GM18909 (cell line): Measurements from ENCODE around the gene MGAT4A.
"Not testable (repeated sequence)": the region's sequence is repeated elsewhere in the genome, so short reads cannot be mapped to it uniquely, and the experiment has no call there.

Source experiments
- ATAC-seq: cut with Tn5 transposase; IDR thresholded peaks from one replicate; pipeline ENCODE4 v1.9.1; 2021; ENCODE audit warnings: mild to moderate bottlenecking; ENCODE audit not compliant: unreplicated experiment, poor library complexity

The MGAT4A gene

DNA sequence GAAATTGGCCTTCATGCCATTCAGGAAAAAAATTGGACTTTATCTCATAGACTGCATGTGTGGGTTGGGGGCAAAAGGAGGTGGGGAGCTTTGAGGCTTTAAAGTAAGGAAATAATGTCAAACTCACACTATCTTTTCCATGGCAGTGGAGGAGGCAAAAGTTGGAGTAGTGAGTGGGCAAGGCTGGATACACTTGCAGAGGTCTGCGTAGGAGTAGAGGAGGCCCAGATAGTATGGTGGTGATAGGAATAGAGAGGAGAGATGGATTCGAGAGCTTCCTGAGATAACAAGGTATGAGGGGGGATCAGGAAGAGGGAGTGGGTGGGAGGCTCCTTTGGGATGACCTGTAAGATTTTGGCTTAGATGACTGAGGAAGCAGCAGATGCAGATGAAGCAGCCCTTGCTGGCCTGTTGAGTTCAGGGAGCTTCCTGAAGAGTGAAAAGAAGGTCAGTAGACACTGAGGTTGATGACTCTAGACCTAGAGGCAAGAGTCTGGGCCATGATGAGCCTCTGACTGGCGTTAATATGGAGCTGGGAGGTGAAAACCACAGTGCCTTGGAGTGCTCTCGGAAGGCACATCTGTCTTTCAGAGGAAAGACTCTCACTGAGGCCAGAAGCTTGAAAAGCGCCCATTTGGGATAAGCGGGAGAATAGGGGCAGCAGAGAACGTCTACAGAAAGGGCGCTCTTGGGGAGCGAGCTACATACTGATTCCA lies 116.8 kb downstream of the MGAT4A start:
- no peak for ATAC-seq

DNA sequence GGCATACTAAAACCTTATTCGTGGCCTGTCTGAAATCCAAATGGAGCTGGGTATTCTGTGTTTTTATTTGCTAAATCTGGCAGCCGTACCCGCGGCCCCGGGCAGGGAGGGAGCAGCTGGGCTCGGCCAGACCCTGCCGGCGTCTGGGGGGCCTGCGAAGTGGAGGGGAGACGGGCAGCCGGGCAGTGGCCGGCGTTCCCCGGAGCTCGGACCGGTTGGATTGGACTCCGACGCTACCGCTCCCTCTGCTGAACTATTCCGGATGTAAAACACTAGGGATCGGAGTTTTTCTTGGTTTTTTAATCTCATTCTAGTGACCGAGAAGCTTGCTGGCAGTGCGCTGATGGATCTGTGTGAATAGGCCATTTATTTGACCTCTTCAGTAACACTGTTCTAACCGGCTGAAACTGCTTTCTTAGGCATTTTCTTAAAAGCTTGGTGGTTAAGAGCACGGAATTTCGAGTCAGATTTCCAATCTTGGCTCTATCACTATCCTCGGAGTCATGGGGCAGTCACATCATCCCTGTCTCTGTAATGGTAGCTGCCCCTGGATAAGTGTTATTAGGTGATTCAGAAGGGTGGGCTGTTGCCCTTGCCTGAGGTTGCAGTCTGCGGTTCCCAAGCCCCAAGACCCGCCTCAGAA lies 121.8 kb downstream of the MGAT4A start:
- ATAC-seq, result peak; percentile 20

DNA sequence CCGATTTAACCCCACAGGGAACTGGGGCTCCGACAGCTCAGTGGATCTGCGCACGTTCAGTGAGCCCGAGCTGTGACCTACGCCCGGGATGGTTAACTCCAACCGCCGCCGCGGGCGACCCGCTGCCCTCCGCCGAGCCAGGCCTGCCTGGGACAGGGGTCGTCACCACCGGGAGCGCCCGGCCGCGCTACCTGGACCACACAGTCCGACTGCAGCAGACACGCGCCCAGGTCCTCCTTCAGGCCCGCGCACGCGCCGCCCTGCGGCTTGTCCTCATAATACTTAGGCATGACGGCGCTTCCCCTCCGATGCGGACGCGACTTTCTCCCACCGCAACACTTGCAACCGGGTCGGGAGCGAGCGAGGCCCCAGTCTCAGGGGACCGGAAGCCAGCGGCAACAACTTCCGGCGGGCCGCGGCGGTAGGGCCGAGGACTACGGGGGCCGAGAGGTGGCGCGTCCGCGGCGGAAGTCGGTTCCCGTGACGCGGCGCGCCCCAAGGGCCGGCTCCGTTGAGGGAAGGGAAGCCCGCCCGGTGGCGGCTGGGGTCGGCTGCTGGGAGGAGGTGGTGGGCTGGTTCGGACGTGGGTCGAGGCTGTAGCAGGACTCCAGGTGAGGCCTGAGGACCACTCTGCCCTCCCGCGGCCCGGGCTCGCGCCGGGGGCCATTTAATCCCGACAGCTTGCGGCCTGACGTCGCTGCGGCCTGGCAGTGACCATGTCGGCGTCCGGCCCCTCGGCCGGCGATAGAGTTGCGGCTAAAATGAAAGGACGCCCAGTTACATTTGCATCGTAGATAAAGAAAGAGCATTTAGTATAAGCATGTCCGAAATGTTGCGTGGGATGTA lies 122.6 kb downstream of the MGAT4A start, which contains the start of the genes COA5 and UNC50:
COA5 (minus strand) TSS at position 397 of the 846 bp plus-strand sequence; CDS start at position 290, 107 bp downstream.
UNC50 (plus strand) TSS at position 474 of the 846 bp plus-strand sequence. CDS start 1,171 bp downstream, outside the sequence.
- peak; percentile 86 for ATAC-seq

DNA sequence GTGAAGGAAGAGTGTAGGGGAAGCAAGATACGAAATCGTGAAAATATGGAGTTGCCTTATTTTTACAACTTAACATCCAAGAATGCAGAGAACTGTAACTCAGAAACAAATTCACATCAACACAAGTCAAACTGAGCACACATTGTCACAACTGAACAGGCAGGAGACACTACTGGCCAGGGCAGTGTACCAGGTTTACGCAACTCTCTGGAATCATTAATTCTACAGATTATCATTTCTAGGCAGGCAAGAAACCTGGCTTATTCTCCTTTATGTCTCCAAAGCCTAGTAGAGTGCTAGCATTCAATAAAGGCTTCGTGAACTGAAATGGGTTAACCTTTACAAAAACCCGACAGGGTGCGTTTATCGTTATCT lies 123.2 kb downstream of the MGAT4A start:
- peak; percentile 4 for ATAC-seq

DNA sequence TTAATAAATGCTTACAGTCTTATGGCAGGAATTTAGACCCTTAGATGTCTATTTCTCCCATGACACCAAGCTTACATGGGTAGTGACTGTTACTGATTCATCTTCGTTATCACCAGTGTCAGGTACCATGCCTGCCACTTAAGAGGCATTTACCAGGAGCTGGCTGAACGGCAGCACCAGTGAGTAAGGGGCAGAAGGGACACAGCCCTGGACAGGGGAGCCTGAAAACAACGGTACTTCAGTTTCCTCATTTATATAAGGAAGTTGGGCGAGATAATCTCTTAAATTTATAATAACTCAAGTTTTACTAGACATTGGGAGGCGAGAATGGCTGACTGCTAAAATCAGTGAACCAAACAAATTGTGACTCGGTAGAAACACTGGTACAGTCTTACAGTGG lies 123.8 kb downstream of the MGAT4A start:
- ATAC-seq, result no peak

DNA sequence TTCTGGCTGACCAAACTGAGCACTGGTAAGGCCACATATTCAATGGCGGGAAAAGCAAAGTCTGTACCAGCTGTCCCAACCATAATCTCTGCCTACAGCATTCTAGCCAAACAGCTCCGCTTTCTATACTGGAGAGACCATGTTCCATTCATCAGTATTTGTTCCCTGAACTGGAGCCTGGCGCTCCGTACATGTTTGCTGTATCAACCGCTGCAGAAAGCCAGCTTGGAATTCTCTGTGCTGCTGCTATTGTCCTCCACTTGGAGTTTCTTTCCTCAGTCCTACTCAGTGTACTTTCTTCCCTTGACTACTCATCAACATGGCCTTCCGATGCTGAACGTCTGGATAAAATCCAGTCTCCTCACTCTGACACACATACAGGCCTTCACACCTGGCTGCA lies 124.5 kb downstream of the MGAT4A start:
- no peak for ATAC-seq

DNA sequence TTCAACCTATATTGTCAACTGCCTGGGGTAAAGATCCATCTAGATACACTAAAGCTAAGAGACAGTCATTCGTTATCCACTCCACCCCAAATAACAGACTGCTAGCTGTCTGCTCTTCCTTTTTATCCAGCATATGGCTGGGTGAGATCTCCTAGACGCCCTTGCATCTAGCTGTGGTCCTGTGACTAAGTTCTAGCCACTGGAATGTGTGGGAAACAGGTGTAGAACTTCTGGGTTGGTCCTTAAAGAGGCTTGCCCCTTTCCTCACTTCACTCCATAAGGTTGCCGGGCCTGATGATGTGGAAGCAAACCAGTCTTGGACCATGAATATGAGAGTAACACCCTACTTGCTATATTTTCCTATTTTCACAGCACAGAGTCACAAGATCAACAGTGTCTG lies 125.9 kb downstream of the MGAT4A start:
- ATAC-seq, result no peak

DNA sequence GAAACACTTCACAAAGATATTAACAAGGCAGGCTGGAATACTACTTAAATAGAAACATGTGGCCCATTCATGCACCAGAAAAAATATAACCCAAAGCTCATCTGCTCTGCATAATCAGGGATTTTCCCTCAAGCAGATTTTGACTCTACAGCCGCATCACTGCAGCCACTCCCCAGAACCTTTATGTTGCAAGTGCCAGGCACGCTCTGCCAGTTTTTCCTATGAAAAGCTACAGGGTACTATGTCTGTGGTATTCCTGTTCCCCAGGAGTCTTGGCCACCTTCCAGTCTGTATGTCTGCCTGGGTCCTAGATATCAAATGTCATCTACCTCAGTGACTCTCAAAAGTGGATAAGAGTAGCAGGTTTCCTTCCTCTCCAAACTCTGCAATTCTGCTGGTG lies 126.4 kb downstream of the MGAT4A start:
- ATAC-seq, result no peak

DNA sequence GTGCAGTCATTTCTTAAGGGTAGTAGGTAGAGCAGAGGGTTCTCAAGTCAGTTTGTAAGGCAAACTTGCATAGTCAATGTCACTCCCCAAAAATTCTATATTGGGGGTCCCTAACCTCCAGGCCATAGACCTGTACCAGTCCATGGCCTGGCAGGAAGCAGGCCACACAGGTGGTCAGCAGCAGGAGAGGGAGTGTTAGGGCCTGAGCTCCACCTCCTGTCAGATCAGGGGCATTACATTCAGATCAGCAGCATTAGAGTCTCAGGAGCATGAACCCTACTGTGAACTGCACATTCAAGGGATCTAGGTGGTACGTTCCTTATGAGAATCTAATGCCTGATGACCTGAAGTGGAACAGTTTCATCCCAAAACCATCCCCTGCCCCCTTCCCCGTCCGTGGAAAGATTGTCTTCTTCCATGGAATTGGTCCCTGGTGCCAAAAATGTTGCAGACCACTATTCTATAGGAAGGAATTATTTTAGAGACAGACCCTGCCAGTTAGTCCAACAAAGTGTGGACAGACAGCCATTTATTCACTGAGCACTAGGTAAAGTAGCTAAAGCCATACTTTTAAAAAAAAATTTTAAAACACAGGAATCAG lies 129.3 kb downstream of the MGAT4A start:
- peak; percentile 77 for ATAC-seq

DNA sequence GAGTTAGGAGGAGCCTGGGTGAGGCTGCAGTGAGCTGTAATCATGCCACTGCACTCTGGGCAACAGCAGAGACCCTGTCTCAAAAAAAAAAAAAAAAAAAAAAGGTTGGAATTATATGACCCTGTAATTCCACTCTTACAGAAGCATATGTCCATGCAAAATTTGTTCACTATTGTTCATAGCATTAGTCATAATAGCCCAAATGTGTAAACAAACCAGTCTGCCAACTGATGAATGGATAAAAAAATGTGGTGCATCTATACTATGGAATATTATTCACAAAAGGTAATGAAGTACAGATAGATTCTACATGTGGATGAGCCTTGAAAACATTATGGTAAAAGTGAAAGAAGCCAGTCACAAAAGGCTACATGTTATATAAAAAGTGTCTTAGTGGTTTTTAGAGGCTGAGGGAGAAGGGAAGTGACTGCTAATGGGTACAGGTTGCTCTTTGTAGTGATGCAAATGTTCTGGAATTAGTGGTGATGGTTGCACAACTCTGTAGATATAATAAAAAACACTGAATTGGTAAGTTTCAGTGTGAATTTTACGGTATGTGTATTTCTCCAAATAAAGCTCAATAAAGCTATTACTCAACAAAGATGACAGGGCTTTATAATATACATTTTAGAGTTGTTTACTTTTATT lies 132.0 kb downstream of the MGAT4A start:
- no peak for ATAC-seq

DNA sequence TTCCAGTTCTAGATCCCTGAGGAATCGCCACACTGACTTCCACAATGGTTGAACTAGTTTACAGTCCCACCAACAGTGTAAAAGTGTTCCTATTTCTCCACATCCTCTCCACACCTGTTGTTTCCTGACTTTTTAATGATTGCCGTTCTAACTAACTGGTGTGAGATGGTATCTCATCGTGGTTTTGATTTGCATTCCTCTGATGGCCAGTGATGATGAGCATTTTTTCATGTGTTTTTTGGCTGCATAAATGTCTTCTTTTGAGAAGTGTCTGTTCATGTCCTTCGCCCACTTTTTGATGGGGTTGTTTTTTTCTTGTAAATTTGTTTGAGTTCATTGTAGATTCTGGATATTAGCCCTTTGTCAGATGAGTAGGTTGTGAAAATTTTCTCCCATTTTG lies 136.3 kb downstream of the MGAT4A start:
- not testable (repeated sequence) for ATAC-seq

DNA sequence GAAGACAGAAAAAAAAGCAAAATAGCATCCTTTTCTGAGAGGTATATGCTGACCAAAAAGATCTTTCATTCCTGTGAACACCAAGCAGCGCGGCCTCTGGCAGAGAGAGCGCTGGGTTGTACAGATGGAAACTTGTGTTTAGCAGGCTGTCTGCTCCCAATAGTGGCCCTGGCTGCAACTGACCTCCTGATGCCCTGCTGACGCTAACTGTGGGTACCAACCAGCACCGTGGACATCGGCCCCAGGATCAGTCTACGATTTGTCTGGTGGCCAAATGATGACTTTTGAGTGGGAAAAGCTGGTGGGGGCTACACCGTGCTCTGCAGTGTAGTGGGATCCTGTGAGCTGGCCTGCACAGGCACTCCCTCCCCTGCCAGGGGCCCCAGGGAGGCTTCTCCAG lies 138.4 kb downstream of the MGAT4A start:
- ATAC-seq, result no peak

DNA sequence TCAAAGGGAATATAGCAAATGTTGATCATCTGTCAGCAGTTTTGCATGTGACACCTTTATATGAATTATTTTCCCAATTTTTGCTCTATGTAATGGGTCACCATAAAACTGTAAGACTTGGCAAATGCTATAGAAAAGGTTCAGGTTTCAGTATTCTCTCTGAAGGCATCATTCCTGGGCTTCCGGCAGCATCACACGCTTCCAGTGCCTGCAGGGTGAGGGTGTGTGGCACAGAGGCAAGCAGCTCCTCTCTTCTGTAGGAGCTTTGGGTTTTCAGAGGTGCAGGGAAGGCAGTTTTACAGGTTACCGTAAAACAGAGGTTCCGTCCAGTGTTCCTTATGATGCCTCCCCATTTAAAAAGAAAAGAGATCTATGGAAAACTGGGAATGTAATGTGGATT lies 141.4 kb downstream of the MGAT4A start:
- ATAC-seq, result no peak

DNA sequence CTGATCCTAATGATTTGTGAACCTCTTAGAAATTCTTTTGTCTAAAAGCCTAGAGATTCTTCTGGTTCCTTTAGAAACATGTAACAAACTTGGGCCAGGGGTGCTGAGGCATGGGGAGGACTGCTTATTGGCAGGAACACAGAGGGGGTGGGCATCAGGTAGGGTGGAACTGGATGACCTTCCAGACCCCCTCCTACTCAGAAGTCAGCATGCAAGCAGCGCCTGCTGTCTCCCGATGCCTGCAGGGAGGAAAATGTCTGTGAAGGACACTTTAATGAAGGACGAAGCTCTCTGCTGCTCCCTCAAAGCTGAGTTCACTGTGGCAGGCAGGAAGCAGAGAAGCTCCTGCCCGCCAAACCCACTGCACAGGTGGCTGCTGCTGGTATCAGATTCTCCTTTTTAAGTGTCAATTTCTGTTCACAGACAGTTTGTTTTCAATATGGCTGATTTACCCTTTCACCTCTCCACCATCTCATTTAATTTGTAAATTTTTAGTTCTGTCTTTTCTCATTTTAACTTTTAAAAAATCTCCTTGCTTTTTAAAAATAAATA lies 142.0 kb downstream of the MGAT4A start:
- ATAC-seq, result no peak

DNA sequence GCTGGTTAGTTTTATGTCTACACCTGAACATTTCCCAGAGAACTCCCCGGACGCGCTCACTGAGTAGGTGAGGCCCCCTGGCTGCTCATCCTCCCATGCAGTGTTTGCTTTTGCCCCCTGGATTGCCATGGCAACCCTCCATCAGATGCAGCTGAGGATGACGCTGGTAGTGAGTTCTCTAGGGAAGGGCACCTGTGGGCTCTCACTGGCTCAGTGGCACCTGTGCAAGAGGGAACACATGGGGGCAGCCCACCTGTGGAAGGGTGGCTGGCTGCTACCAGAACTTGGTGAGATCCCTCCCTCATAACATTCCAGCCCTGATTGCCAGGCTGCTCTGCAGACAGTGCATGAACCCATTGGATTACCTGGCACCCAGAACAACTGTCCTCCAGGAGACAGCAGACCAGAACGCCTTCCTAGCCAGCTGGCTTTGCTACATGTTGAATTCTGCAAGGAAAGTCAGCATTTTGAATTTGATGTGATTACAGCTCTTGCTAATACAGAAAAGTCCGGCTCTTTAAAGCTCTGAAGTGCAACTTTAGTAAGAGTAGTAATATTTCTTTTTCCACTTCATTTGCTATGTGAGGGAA lies 144.3 kb downstream of the MGAT4A start:
- ATAC-seq, result no peak

DNA sequence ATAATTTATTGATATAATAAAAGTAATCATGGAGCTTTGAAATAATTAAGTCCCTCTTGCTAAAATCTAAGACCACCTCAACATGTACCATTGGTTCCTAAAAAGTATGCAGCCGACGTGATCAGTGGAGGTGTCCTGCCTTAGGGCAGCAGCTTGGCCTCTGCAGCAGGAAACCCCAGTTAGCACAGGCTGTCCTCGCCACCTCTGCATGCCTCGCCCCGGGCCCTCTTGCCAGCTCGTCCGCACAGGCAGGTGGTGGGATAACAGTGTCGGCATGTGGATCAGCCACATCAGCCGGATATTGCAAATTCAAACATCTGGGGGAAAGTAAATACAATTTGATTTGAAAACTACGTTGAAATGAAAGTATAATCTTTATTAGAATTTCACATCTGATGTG lies 145.5 kb downstream of the MGAT4A start:
- no peak for ATAC-seq

DNA sequence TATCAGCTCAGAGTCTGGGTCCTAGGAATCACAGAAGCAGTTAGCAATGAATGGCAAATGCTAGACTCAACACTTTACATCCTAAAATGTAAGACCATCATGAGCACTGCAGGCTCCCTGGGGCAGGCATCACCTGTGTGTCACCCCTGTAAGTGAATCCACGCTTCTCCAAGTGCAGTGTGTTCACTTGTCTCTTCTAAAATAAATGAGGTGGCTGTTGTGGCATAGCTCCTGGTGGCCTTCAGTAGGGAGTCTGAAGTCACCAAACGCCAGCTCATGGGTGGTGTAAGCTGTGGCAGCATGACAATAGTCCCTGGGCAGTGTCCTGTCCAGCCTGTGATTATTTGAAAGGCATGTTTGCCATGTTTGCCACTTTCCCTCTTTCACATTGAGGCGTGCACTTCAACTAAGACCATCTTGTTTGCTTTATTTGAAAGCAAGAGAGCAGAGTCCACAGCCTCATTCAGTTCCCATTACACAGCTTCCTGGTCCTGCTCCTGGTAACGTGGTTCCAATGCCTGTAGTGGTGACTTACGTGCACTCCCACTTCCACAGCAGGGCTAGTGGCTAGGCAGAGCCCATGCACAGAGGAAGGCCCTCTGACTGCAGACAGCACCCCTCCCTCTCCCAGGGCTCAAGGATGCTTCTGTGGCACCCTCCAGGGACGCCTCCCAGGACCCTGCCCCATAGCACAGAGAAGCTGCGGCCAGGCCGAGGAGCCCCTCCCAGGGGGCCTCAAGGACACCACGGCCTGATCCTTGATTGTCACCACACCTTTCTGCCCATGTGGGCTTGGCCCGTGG lies 146.9 kb downstream of the MGAT4A start:
- ATAC-seq, result no peak

DNA sequence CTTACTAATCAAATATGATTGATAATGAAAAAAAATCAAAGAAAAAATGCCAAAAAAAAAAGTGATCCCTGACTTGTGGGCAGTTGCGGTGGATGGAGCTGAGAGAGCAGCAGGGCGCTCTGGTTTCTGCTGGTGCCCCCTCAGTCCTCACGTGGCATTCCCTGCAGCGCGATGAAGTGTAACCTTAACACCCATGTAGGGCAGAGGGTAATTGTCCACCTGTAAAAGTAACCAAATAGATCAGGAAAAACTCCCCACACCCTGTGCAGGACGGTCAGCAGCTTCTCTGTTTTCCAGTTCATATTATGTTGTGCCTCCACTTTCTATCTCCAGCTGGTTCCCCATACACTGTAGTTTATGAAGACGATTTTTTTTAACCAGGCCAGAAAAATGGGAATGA lies 147.7 kb downstream of the MGAT4A start:
- ATAC-seq, result no peak

DNA sequence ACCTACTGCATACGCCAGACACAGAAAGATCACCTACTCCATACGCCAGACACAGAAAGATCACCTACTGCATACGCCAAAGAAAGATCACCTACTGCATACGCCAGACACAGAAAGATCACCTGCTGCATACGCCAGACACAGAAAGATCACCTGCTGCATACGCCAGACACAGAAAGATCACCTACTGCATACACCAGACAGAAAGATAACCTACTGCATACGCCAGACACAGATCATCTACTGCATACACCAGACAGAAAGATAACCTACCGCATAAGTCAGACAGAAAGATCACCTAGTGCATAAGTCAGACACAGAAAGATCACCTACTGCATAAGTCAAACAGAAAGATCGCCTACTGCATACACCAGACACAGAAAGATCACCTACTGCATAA lies 148.4 kb downstream of the MGAT4A start:
- no peak for ATAC-seq
